ENCODE data around the gene SPRR5.

The SPRR5 gene

DNA sequence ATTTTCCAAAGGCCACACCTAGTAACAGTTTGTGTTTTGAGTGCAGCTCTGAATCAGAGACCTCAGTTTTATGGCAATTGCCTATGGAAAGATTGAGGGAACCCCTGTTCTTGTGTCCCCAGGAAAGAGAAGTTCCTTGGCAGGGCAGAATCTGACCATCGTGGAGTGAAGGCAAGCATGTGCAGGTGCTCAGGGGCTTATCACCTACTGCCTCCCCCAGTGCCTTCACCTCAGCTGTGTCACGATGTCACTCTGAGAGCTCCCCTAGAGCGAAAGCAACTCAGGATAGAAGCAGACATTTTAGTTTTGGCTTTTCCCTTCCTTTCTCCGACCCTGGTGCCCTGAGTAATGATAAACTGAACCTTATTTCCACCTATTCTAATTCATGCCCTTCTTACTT is 35.1 kb downstream of the SPRR5 start:
- DNase-seq (ENCODE audit: low read depth, low spot score): no peak

- no peak for DNase-seq (ENCODE audit: low read depth, low spot score)
These were observed 36.2 kb downstream of the SPRR5 start for GRCh38 chr1:152983234-152983633.

- DNase-seq (ENCODE audit: low read depth, low spot score): no peak
These were observed 36.7 kb downstream of the SPRR5 start, which contains the start of gene SPRR1A for GRCh38 chr1:152983743-152984142. Gene SPRR1A, plus strand, starts transcription at chr1:152984081. Its CDS starts 1,150 bp downstream, at chr1:152985231.

- no peak for DNase-seq (ENCODE audit: low read depth, low spot score)
These were observed 39.6 kb downstream of the SPRR5 start for GRCh38 chr1:152986578-152986977.

GRCh38 chr1:152993186-152993585 is 46.2 kb downstream of the SPRR5 start:
- DNase-seq (ENCODE audit: low read depth, low spot score): no peak

- DNase-seq (ENCODE audit: low read depth, low spot score): no peak
These were observed 48.8 kb downstream of the SPRR5 start for GRCh38 chr1:152995842-152996241.

DNA sequence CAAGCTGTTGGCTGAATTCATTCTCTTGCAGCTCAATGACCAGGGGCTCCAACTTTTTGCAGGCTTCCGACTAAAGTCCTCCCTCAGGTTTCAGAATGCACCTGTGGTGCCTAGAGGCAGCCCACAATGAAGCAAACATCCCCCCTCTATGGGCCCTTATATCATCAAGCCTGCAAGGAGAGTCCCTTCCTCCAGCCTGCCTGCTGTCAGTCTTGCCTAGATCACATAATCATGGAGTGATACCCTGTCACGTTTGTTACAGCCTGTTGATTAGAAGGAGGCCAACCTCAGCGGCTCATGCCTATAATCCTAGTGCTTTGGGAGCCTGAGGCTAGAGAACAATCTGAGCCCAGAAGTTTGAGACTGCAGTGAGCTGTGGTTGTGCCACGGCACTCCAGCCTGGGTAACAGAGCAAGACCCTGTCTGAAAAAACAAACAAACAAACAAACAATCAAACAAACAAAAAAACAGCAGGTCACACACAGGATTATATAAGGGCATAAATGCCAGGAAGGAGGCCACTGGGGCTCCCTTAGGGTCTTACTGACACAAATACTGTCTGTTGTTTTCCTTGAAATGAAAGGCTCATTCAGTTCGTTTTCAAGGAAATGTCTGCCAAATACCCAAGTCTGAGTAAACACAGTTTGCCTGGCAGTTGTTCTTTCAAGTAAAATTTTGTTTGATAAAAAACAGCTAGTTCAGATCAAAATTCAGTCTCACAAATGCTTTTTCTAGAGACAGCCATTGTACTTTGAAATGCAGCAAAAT is 49.8 kb downstream of the SPRR5 start:
- DNase-seq (ENCODE audit: low read depth, low spot score): no peak

DNA sequence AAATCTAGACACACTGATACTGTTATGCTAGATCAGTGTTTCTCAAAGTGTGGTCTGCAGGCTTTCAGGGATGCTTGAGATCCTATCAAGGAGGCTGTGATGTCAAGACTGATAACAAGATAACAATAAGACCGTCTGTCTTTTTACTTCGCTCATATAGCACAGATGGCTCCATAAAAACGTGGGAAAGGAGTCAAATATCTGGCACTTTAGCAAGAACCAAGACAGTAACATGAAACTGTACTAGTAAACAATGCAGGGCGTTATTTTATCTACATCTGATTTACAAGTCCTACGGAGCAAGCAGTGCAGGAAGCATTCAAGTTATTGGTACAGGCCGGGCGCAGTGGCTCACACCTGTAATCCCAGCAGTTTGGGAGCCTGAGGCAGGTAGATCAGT is 50.9 kb downstream of the SPRR5 start:
- DNase-seq (ENCODE audit: low read depth, low spot score): no peak

DNA sequence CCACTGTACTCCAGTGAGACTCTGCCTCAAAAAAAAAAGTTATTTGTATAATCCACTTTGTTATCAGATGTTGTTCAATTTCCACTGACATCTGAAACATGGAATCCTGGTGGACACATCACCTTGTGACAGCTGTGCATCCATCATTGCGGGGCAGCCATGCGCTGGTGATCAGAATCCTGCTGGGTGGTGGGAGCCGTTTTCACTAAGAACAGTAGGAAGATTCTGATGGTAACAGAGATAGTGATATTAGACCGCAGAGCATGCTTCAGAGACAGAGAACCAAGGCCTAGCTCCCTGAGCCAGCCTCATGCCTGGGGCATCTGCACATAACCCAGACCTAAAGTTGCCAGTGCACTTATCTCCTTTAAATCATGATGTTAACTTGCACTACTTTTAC is 51.5 kb downstream of the SPRR5 start:
- no peak for DNase-seq (ENCODE audit: low read depth, low spot score)

Data from smooth muscle cell of the brain vasculature (primary cell).